Measurements from ENCODE around the gene CYP2C9.

Gene CYP2C9

DNA sequence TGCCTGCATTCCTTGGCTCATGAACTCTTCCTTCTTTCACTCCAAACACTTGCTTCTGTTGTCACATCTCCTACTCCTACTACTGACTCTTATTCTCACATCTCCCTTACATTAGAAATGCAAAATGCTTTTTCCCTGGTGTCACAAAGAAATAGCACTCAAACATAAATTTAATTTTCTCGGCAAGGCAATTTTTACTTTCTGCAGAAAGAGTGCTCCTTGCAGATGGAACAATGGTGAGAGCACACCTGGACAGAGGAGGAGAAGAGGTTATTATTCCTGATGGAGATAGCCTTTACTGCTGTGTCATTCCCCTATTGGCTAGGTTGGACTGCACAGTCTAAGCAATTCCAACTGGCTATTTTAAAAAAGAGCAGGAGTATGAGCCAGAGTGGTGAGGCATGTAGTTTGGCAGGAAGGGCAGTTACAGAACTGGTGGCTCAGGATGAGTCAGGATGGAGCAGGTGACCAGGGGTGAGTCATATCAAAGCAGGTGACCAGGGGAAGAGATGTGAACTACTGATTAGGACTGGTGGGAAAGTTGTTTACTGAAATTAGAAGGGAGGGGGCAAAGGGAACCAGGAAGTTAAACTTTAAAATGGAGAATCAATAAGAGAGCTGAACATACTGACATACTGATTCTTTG, 52.9 kb downstream of the CYP2C9 start:
- Histone ChIP-seq H3K9me3 (no peaks in the 10 kb centered on the region), H3K27me3 (ENCODE audit: low read depth) (no peaks in the 10 kb centered on the region), H3K4me1 (no peaks in the 10 kb centered on the region), H3K4me3 (no peak overlapping the region), H3K36me3 (replicated peaks) (no peaks in the 10 kb centered on the region)
- DNase-seq (ENCODE audit: low spot score in 2 of 2), result no peak
- in situ Hi-C loops (cut with MboI; ENCODE audit: low sequenced_read_pairs), result no loop called here

- Histone ChIP-seq H3K27me3 (ENCODE audit: low read depth) (no peaks in the 10 kb centered on the region), H3K9me3 (no peaks in the 10 kb centered on the region), H3K4me1 (no peaks in the 10 kb centered on the region), H3K4me3 (no peak overlapping the region), H3K36me3 (replicated peaks) (no peaks in the 10 kb centered on the region)
- in situ Hi-C loops (cut with MboI; ENCODE audit: low sequenced_read_pairs), result no loop called here
- no peak for DNase-seq (ENCODE audit: low spot score in 2 of 2)
These were observed 54.4 kb downstream of the CYP2C9 start for GRCh38 chr10:94992811-94993210.

DNA sequence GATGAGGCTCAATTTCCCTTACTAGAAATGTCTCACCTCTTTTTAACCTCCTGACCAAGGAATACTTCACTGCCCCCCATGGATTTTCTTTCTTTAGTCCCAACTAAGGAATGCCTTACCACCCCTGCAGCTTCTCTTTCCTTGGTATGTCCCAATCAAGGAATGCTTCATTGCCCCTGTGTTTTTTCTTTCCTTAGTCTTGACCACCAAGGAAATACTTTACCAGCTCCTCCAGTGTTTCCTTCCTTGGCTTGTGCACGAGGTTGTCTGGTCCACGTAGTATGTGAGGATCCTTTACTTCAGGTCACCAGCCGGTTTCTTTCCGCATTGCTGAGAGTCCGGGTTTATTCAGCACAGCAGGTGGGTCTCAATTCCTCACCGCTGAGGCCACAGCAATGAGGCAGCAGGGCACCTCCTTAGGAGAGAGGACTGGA, 59.3 kb downstream of the CYP2C9 start:
- H3K4me1 ChIP-seq, result no peaks in the 10 kb centered on the region

GRCh38 chr10:95026461-95026860, 88.0 kb downstream of the CYP2C9 start:
- in situ Hi-C loops (cut with MboI; ENCODE audit: low sequenced_read_pairs), result no loop called here
- H3K4me3 ChIP-seq, result no peak overlapping the region
- DNase-seq (ENCODE audit: low spot score in 2 of 2), result no peak

More for the DNA sequence above, 59.3 kb downstream of the CYP2C9 start:
- Histone ChIP-seq H3K9me3 (no peaks in the 10 kb centered on the region), H3K4me3 (no peak overlapping the region), H3K36me3 (replicated peaks) (no peaks in the 10 kb centered on the region), H3K27me3 (ENCODE audit: low read depth) (no peaks in the 10 kb centered on the region)
- DNase-seq (ENCODE audit: low spot score in 2 of 2), result no peak
- in situ Hi-C loops (cut with MboI; ENCODE audit: low sequenced_read_pairs), result no loop called here

DNA sequence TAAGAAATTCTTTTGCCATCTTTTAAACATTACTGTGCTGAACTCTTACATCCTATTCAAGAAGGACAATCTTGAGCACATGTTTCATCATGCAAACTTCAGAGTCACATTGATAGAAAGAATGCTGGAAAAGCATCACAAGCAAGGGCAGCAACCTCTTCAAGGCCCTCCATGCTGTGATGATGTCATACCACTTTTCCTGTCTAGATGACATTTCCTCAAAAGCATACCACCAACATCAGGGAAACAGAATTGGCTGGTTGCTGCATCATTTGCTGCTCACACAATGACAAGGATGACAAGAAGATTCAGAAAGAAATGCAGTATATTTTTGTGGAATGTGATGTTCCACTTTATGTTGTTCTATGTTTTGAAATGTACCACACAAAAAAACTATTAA, 93.2 kb downstream of the CYP2C9 start:
- H3K27me3 ChIP-seq (ENCODE audit: low read depth), result no peaks in the 10 kb centered on the region
- no peak overlapping the region for H3K4me3 ChIP-seq
- no peaks in the 10 kb centered on the region for H3K9me3 ChIP-seq
- no peaks in the 10 kb centered on the region for H3K4me1 ChIP-seq
- no peaks in the 10 kb centered on the region for H3K36me3 ChIP-seq (replicated peaks)
- in situ Hi-C loops (cut with MboI; ENCODE audit: low sequenced_read_pairs), result no loop called here
- DNase-seq (ENCODE audit: low spot score in 2 of 2), result no peak

More at GRCh38 chr10:95026461-95026860, 88.0 kb downstream of the CYP2C9 start:
- no peaks in the 10 kb centered on the region for H3K27me3 ChIP-seq (ENCODE audit: low read depth)
- H3K4me1 ChIP-seq, result no peaks in the 10 kb centered on the region
- no peaks in the 10 kb centered on the region for H3K9me3 ChIP-seq
- H3K36me3 ChIP-seq (replicated peaks), result no peaks in the 10 kb centered on the region

DNA sequence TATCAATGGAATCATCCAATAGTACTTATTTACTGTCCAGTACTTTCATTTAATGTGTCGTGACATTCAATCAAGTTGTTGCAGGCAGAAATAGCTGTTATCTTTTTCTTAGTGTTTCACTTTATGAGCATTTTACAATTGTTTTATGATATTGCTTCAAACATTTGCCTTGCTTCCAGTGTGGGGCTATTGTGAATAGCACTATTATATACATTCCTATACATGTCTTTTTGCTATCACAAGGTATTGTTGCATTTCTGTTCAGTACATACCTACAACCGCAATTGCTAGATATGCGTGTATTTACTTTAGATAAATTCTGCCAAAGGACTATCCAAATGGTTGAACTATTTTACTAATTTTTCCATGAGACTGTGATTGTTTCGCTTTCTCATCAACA, 95.9 kb downstream of the CYP2C9 start:
- no peaks in the 10 kb centered on the region for H3K36me3 ChIP-seq (replicated peaks)
- H3K4me1 ChIP-seq, result no peaks in the 10 kb centered on the region
- no peaks in the 10 kb centered on the region for H3K27me3 ChIP-seq (ENCODE audit: low read depth)
- H3K9me3 ChIP-seq, result no peaks in the 10 kb centered on the region
- DNase-seq (ENCODE audit: low spot score in 2 of 2), result no peak
- in situ Hi-C loops (cut with MboI; ENCODE audit: low sequenced_read_pairs), result no loop called here
- H3K4me3 ChIP-seq, result no peak overlapping the region

DNA sequence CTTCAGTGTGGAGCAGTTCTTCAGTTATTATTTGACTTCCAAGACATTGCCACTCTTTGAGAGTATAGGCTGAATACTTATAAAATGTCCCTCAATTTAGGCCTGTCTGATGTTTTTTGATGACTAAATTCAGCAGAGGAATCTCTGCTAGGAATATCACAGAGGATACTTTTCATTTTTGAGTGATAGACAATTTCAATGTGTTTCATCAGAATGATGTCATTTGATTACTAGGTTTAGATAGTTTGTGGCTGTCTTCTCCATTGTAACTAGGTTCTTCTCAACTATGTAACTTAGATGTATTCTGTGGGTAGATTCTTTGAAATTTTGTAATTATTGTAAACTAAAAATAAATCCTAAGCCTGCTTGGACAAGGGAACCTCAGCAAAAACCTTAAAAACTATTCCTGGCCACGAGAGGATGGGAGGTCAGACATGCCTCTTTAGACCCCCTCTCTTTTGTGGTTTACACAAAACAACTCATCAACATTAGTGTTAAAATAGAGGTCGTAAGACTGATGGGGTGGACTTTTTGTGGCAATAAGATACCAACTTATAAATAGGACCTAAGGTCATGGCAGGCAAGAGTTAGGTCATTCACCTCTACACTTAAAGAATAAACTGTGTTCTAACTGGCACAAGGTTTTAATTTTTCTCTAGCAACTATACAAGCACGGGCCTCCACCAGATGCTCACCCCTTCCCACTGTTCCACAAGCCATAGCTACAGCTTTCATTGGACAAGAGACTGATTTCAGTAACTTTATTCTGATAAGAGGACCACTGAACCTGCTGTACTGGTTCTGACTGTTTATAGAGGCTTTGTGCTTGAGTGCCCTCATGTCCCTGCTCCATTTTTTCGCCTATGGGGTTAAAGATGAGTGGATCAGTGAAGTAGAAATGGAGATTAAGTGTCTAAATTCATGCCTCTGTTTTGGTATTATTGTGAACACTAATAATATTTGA, 97.2 kb downstream of the CYP2C9 start:
- Histone ChIP-seq H3K27me3 (ENCODE audit: low read depth) (no peaks in the 10 kb centered on the region), H3K4me1 (no peaks in the 10 kb centered on the region), H3K4me3 (no peak overlapping the region), H3K9me3 (no peaks in the 10 kb centered on the region), H3K36me3 (replicated peaks) (no peaks in the 10 kb centered on the region)
- in situ Hi-C loops (cut with MboI; ENCODE audit: low sequenced_read_pairs), result no loop called here
- DNase-seq (ENCODE audit: low spot score in 2 of 2), result no peak

GRCh38 chr10:95039281-95039680, 100.8 kb downstream of the CYP2C9 start:
- in situ Hi-C loops (cut with MboI; ENCODE audit: low sequenced_read_pairs), result no loop called here
- Histone ChIP-seq H3K36me3 (replicated peaks) (no peaks in the 10 kb centered on the region), H3K4me1 (no peaks in the 10 kb centered on the region), H3K9me3 (no peaks in the 10 kb centered on the region), H3K4me3 (no peak overlapping the region), H3K27me3 (ENCODE audit: low read depth) (no peaks in the 10 kb centered on the region)
- no peak for DNase-seq (ENCODE audit: low spot score in 2 of 2)
